ENCODE results near the gene OR5D14. TPM values are rescaled to one million over a fixed set of nuclear protein-coding genes. Genes with fewer than 3 reads are reported as not detected.

OR5D14 gene
- not detected in 2 replicates for total RNA-seq (2014; rRNA removed; shearing (Covaris generic))

DNA sequence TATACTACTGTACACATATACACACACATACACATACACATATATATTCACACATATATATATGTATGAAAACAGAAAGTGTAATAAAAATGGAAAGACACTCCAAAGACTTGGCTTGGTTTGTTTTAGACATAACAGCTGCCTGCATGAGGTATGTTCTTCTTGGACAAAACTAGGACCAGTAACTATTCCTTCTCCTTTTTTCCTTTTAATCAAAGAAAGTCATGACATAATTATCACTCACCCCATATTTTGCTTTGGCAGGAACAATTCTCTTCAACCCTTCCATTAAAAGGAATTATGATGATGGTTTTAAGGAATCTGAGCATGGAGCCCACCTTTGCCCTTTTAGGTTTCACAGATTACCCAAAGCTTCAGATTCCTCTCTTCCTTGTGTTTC lies at the start of gene OR5D14:
Gene OR5D14 (plus strand): TSS at position 301 of the 400 bp plus-strand sequence. CDS start 0 bp downstream, at position 301.
- no peak for DNase-seq (ENCODE audit: low spot score)

DNA sequence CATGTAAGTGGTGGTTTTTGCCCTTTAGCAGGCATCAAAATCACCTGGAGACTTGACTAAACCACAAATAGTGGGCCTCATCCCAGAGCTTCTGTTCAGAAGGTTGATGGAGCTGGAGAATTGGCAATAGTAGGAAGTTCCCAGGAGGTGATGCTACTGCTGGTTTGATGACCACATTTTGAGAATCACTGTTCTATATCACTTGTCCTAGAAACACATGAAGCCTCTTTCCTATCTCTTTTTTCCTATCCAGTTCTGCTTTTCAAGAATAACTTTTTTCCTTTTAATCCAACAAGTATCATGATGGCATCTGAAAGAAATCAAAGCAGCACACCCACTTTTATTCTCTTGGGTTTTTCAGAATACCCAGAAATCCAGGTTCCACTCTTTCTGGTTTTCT lies 22.2 kb upstream of the OR5D14 start, which contains the start of gene OR5D13:
Gene OR5D13 (plus strand): TSS at position 301 of the 400 bp plus-strand sequence. CDS start 0 bp downstream, at position 301.
- DNase-seq (ENCODE audit: low spot score): no peak

DNA sequence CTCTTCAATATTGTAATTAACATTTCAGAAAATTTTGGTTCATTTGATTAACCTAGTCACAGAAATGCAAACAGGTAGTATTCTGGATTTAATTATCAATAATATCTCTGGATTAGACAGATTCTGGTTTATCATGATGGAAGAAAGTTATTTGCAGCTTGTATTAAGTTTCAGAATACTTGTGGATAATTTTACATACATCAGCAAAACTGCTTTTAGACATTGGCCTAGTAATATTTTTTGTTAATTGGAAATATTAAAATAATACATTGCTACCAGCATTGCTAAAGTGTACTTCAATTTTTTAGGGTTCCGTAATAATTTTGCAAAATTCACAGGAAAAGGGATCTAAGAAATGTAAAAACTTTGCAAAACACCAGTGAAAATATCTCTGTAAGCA lies 3.8 kb upstream of the OR5D14 start:
- no peak for DNase-seq (ENCODE audit: low spot score)

DNA sequence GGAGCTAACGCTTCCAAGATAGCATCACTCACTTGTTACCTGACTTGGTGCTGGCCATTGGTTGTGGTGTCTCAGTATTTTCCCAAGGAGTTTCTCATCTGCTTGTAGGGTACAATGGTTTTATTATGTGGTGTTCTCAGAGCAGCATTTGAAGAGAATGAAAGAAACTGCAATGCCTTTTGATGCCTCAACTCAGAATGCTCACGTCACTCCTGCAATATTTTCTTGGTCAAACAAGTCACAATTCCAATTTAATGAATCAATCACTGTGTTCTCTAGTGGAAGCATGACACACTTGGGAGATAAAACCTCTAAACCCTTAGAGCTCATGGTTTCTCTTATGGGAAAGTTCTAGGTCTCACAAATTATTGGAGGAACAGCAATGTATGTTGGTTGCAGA lies 2.0 kb upstream of the OR5D14 start:
- no peak for DNase-seq (ENCODE audit: low spot score)

DNA sequence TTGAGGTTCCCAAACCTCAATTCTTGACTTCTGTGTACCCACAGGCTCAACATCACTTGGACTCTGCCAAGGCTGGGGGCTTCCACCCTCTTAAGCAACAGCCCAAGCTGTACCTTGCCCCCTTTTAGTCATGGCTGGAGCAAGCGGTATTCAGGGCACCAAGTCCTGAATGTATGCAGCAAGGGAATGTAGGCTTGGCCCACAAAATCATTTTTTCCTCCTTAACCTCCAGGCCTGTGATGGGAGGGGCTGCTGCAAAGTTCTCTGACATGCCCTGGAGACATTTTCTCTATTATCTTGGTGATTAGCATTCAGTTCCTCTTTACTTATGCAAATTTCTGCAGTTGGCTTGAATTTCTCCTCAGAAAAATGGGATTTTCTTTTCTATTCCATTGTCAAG lies 10.9 kb downstream of the OR5D14 start:
- no peak for DNase-seq (ENCODE audit: low spot score)

DNA sequence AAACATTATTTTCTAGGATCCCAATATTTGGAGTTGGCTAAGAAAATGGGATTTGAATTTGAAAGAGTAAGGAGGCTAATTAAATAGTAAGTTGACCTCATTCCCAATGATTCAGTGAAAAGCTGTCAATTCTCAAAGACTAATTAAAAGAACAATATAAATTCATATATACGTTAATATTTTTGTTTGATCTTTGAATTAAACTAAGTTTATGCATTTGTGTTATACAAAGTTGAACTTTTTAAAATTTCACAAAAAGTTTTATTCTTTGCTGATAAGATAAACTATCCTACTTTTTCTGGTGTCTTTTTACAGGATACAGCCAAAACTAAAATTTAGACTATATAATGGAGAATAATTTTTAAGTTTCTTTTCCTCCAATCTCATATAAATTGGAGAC lies 15.7 kb downstream of the OR5D14 start, which contains the start of gene OR5L1:
Gene OR5L1 (plus strand): TSS at position 301 of the 400 bp plus-strand sequence. CDS start 100 bp downstream, outside the sequence.
- no peak for DNase-seq (ENCODE audit: low spot score)

DNA sequence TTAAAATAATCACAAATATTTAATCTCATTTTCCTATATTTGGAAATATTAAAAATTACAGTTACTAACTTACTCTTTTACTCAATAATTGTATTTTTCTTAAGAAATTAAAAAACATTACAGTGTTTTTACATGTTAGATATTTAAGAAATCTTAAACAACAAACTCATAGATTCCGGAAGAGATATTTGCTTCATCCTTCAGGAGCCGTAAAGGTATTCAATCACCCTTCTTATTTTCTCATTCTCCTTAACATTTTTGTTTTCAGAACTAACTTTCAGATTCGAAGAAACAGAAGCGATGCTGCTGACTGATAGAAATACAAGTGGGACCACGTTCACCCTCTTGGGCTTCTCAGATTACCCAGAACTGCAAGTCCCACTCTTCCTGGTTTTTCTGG lies 24.0 kb downstream of the OR5D14 start, which contains the start of gene OR5D18:
Gene OR5D18 (plus strand): TSS at position 301 of the 400 bp plus-strand sequence. CDS start 0 bp downstream, at position 301.
- no peak for DNase-seq (ENCODE audit: low spot score)

DNA sequence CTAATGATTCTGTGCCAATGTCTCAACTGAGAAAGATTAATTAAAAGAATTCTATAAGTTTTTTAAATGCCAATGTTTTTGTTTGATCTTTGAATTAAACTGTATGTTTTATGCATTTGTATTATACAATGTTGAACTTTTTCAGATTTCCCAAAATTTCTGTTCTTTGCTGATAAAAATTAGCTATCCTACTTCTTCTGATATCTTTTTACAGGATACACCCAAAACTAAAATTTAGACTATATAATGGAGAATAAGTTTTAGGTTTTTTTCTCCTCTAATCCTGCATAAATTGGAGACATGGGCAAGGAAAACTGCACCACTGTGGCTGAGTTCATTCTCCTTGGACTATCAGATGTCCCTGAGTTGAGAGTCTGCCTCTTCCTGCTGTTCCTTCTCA lies 31.6 kb downstream of the OR5D14 start, which contains the start of gene OR5L2:
Gene OR5L2 (plus strand): TSS at position 301 of the 400 bp plus-strand sequence. CDS start 0 bp downstream, at position 301.
- no peak for DNase-seq (ENCODE audit: low spot score)

DNA sequence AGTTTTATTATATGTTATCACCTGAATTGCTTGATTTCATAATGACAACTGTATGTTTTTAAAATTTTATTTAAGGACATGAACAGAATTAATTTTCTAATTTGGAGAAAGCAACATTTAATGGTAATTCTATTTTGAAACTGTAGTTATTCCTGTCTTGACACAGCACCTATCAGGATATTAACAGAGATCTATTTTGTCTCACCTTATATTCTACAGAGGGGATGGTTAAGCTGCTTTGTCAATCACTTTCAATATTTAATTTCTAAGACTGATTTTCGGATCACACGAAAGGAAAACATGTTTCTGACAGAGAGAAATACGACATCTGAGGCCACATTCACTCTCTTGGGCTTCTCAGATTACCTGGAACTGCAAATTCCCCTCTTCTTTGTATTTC lies 43.1 kb downstream of the OR5D14 start, which contains the start of gene OR5D16:
Gene OR5D16 (plus strand): TSS at position 301 of the 400 bp plus-strand sequence. CDS start 0 bp downstream, at position 301.
- DNase-seq (ENCODE audit: low spot score): no peak

Other genes with a start within 250 kb of the OR5D14 start
- not detected in 2 replicates for gene OR4C15, start 241.1 kb upstream of the OR5D14 start, total RNA-seq (2014; rRNA removed; shearing (Covaris generic))
- gene OR4C16, start 223.4 kb upstream of the OR5D14 start, total RNA-seq (2014; rRNA removed; shearing (Covaris generic)): not detected in 2 replicates
- not detected in 2 replicates for gene OR4C11, start 187.9 kb upstream of the OR5D14 start, total RNA-seq (2014; rRNA removed; shearing (Covaris generic))
- gene OR4P4, start 160.4 kb upstream of the OR5D14 start, total RNA-seq (2014; rRNA removed; shearing (Covaris generic)): not detected in 2 replicates
- not detected in 2 replicates for gene OR4S2, start 147.2 kb upstream of the OR5D14 start, total RNA-seq (2014; rRNA removed; shearing (Covaris generic))
- 0.21 TPM in 1 of 2 replicates, not detected in the other for gene OR4C6, start 133.4 kb upstream of the OR5D14 start, total RNA-seq (2014; rRNA removed; shearing (Covaris generic))
- gene OR5D13, start 22.1 kb upstream of the OR5D14 start, total RNA-seq (2014; rRNA removed; shearing (Covaris generic)): not detected in 2 replicates
- not detected in 2 replicates for gene OR5L1, start 15.8 kb downstream of the OR5D14 start, total RNA-seq (2014; rRNA removed; shearing (Covaris generic))
- gene OR5D18, start 24.1 kb downstream of the OR5D14 start, total RNA-seq (2014; rRNA removed; shearing (Covaris generic)): not detected in 2 replicates
- gene OR5L2, start 31.7 kb downstream of the OR5D14 start, total RNA-seq (2014; rRNA removed; shearing (Covaris generic)): not detected in 2 replicates
- not detected in 2 replicates for gene OR5D16, start 43.2 kb downstream of the OR5D14 start, total RNA-seq (2014; rRNA removed; shearing (Covaris generic))
- gene TRIM51, start 87.7 kb downstream of the OR5D14 start, total RNA-seq (2014; rRNA removed; shearing (Covaris generic)): not detected in 2 replicates
- gene OR5W2, start 119.0 kb downstream of the OR5D14 start, total RNA-seq (2014; rRNA removed; shearing (Covaris generic)): not detected in 2 replicates
- gene OR5I1, start 140.8 kb downstream of the OR5D14 start, total RNA-seq (2014; rRNA removed; shearing (Covaris generic)): not detected in 2 replicates
- gene OR10AG1, start 174.4 kb downstream of the OR5D14 start, total RNA-seq (2014; rRNA removed; shearing (Covaris generic)): not detected in 2 replicates
- not detected in 2 replicates for gene OR5F1, start 199.1 kb downstream of the OR5D14 start, total RNA-seq (2014; rRNA removed; shearing (Covaris generic))
- gene OR5AS1, start 232.1 kb downstream of the OR5D14 start, total RNA-seq (2014; rRNA removed; shearing (Covaris generic)): not detected in 2 replicates

All from H4 (cell line).